K562 (cell line): ENCODE measurements around the gene ARL14EP. TPM values are rescaled to one million over a fixed set of nuclear protein-coding genes. Genes with fewer than 3 reads are reported as not detected.
A peak's percentile ranks its signal among the peaks of the same experiment; 100 is the strongest.

Source experiments
- BACH1 ChIP-seq: fragments of 200-800 bp; sonication (Bioruptor generic); IDR thresholded peaks from 2 replicates; pipeline ENCODE4 v1.6.1; 2016; ENCODE audit warnings: missing genetic modification characterization, missing compliant biosample characterization
- CREBBP ChIP-seq: IDR thresholded peaks from one replicate; pipeline ENCODE4 v1.6.1; 2012; ENCODE audit warnings: low read depth, mild to moderate bottlenecking, control low read depth, inconsistent platforms, low read length
- CUX1 ChIP-seq: fragments of 200-800 bp; sonication (Bioruptor generic); IDR thresholded peaks from 2 replicates; pipeline ENCODE4 v1.6.1; 2016; ENCODE audit warnings: missing genetic modification characterization, missing compliant biosample characterization
- DPF2 ChIP-seq: fragments of 450-650 bp; IDR thresholded peaks from 2 replicates; pipeline ENCODE4 v1.6.1; 2016
- EGR1 ChIP-seq: fragments of 450-650 bp; conservative IDR thresholded peaks from 2 replicates; pipeline ENCODE4 v1.6.1; 2017; ENCODE audit warnings: mild to moderate bottlenecking
- ETV1 ChIP-seq: fragments of 450-650 bp; conservative IDR thresholded peaks from 2 replicates; pipeline ENCODE4 v1.6.1; 2016; ENCODE audit warnings: missing genetic modification characterization, control low read depth, low read depth, missing compliant biosample characterization
- HIVEP1 ChIP-seq: fragments of 250-450 bp; sonication (Bioruptor Pico); IDR thresholded peaks from 2 replicates; pipeline ENCODE4 v1.4.0; 2020; ENCODE audit warnings: mild to moderate bottlenecking
- HNRNPK ChIP-seq: fragments of 200-400 bp; formaldehyde crosslinking; IDR thresholded peaks from one replicate; pipeline ENCODE4 v1.6.1; 2018; ENCODE audit warnings: mild to moderate bottlenecking, low read depth, low read length; ENCODE audit not compliant: poor library complexity, severe bottlenecking
- JUNB ChIP-seq: fragments of 450-650 bp; formaldehyde crosslinking; conservative IDR thresholded peaks from 2 replicates; pipeline ENCODE4 v1.4.0; 2020; ENCODE audit warnings: mild to moderate bottlenecking
- MAZ ChIP-seq, 2 experiments: fragments of 450-650 bp in 1 of 2; sonication (generic) in 1 of 2; formaldehyde crosslinking; IDR thresholded peaks in 1 of 2; conservative IDR thresholded peaks in 1 of 2; 2 replicates each; pipeline versions ENCODE4 v1.4.0 to v1.5.0; 2020; ENCODE audit warnings: mild to moderate bottlenecking in 1 of 2, missing genetic modification reagents in 1 of 2
- MBD2 ChIP-seq: sonication (generic); IDR thresholded peaks from 2 replicates; pipeline ENCODE4 v1.6.1; 2016; ENCODE audit warnings: low read depth, borderline replicate concordance
- MECOM ChIP-seq: fragments of 250-450 bp; sonication (Bioruptor Pico); IDR thresholded peaks from 2 replicates; pipeline ENCODE4 v1.8.0; 2022; ENCODE audit warnings: inconsistent platforms
- MED1 ChIP-seq: sonication (generic); formaldehyde crosslinking; IDR thresholded peaks from 2 replicates; pipeline ENCODE4 v1.8.1; 2023; ENCODE audit warnings: missing genetic modification reagents, borderline replicate concordance
- NCOA2 ChIP-seq, 2 experiments: fragments of 450-650 bp; IDR thresholded peaks; 2 replicates each; pipeline ENCODE4 v1.6.1; 2018; ENCODE audit warnings: mild to moderate bottlenecking in 2 of 2, moderate library complexity in 1 of 2; ENCODE audit not compliant: partially characterized antibody in 2 of 2
- RCOR1 ChIP-seq, 2 experiments: IDR thresholded peaks; 2 replicates each; pipeline ENCODE4 v1.6.1; 2012; ENCODE audit warnings: low read depth in 2 of 2, low read length in 2 of 2, borderline replicate concordance in 1 of 2, improper control_type of control experiment in 1 of 2
- RNF219 ChIP-seq: fragments of 250-450 bp; sonication (Bioruptor Pico); IDR thresholded peaks from 2 replicates; pipeline ENCODE4 v1.5.0; 2022; ENCODE audit warnings: mild to moderate bottlenecking
- SIRT6 ChIP-seq: IDR thresholded peaks from one replicate; pipeline ENCODE4 v1.6.1; 2012; ENCODE audit warnings: low read depth, mild to moderate bottlenecking, control low read depth, inconsistent platforms, low read length, moderate library complexity
- SMAD4 ChIP-seq: fragments of 250-450 bp; sonication (Bioruptor Pico); conservative IDR thresholded peaks from 2 replicates; pipeline ENCODE4 v1.8.0; 2021; ENCODE audit warnings: inconsistent platforms, mild to moderate bottlenecking, moderate library complexity
- SMARCA4 ChIP-seq: fragments of 450-650 bp; IDR thresholded peaks from 2 replicates; pipeline ENCODE4 v1.6.1; 2016
- ZNF311 ChIP-seq: fragments of 250-450 bp; sonication (Bioruptor Pico); IDR thresholded peaks from 2 replicates; pipeline ENCODE4 v1.4.0; 2020; ENCODE audit warnings: mild to moderate bottlenecking, moderate library complexity
- polyA plus RNA-seq, 8 experiments: library from polyadenylated mRNA; depleted of rRNA in 4 of 8; stranded (reverse) in 5 of 8; unstranded in 3 of 8; fragments of >200 nt; fragmentation: Nextera tagmentation in 2 of 8; fragmentation: Illumina TruSeq in 1 of 8; extraction: Ambion mirVana in 2 of 8; extraction: Trizol in 1 of 8; gene quantifications; 2 replicates each; pipeline versions ENCODE4 v1.2.1 to v1.2.3, GENCODE V29; 2011 to 2014; ENCODE audit warnings: inconsistent platforms in 1 of 8, missing spikeins in 1 of 8
- total RNA-seq, 7 experiments: library from RNA; depleted of rRNA in 6 of 7; stranded (reverse); fragments of >200 nt in 6 of 7; fragmentation: Illumina TruSeq in 2 of 7; extraction: Trizol in 2 of 7; gene quantifications; 2 replicates each; pipeline versions ENCODE4 v1.2.1 to v1.2.3, GENCODE V29; 2011 to 2021; ENCODE audit warnings: low replicate concordance in 1 of 7

Gene ARL14EP
- total and polyA plus RNA-seq, 9 of the 15 experiments (the other 6 are each of a cell fraction or from before 2014, with no cell fraction given): 11.4 to 42.7 (median 25.9) TPM

GRCh38 chr11:30364139-30364836 is 41.4 kb downstream of the ARL14EP start (continued):
- no peak for TF ChIP-seq MED1
- no peak for TF ChIP-seq HIVEP1 (CRISPR knock-in tag)
- TF ChIP-seq DPF2: peak; percentile 32; the same call in 1 of the 2 replicates
- TF ChIP-seq RCOR1 (IDR thresholded peaks at IDR 0.05; ENCODE audit: borderline replicate concordance in 1 of 2, low read depth in 2 of 2, low read length in 2 of 2): peak in 1 of 2 experiments; percentile 38; a peak in 1 of 4 replicates
- no peak for TF ChIP-seq HNRNPK
- TF ChIP-seq SIRT6: no peak
- no peak for TF ChIP-seq JUNB (CRISPR knock-in tag)
- no peak for TF ChIP-seq ZNF311
- 0 out of 2 replicates have a peak, but pooled peaks have one; percentile 7 for TF ChIP-seq ETV1 (tag)
- no peak for TF ChIP-seq CREBBP
- TF ChIP-seq RNF219: no peak
- TF ChIP-seq CUX1: no peak
- no peak for TF ChIP-seq BACH1
- TF ChIP-seq SMARCA4: 0 out of 2 replicates have a peak, but pooled peaks have one; percentile 31
- TF ChIP-seq MBD2: no peak
- no peak for TF ChIP-seq NCOA2 (IDR thresholded peaks at IDR 0.05; ENCODE audit: partially characterized antibody in 2 of 2)
- TF ChIP-seq SMAD4 (CRISPR knock-in tag): peak; percentile 70
- no peak for TF ChIP-seq MAZ (CRISPR knock-in tag; conservative IDR thresholded peaks at IDR 0.05 in 1 of 2, IDR thresholded peaks at IDR 0.05 in 1 of 2)
- TF ChIP-seq EGR1: no peak
- no peak for TF ChIP-seq MECOM (CRISPR knock-in tag)
